NT2/D1 (cell line): Measurements from ENCODE around the gene TEX2.

Source experiments
- SUZ12 ChIP-seq: IDR thresholded peaks from 2 replicates; pipeline ENCODE4 v1.6.1; 2011; ENCODE audit not compliant: insufficient read length, insufficient read depth; ENCODE audit errors: extremely low read depth
- YY1 ChIP-seq: IDR thresholded peaks from 2 replicates; pipeline ENCODE4 v1.6.1; 2011; ENCODE audit not compliant: insufficient read length, insufficient read depth
- ZNF274 ChIP-seq: IDR thresholded peaks from 2 replicates; pipeline ENCODE4 v1.6.1; 2011; ENCODE audit warnings: mild to moderate bottlenecking, low read depth, low read length

GRCh38 chr17:64166876-64167275, 96.2 kb downstream of the TEX2 start:
- TF ChIP-seq ZNF274 (no peak), YY1 (no peak), SUZ12 (no peak)
